Astrocyte of the hippocampus (primary cell): ENCODE results near the gene SIPA1L3.
"Not testable (repeated sequence)": the region's sequence is repeated elsewhere in the genome, so short reads cannot be mapped to it uniquely, and the experiment has no call there.

Experiments used
- DNase-seq: peaks from one replicate; pipeline ENCODE4 v3.0.0; 2011; ENCODE audit warnings: low read depth, low spot score

The SIPA1L3 gene

DNA sequence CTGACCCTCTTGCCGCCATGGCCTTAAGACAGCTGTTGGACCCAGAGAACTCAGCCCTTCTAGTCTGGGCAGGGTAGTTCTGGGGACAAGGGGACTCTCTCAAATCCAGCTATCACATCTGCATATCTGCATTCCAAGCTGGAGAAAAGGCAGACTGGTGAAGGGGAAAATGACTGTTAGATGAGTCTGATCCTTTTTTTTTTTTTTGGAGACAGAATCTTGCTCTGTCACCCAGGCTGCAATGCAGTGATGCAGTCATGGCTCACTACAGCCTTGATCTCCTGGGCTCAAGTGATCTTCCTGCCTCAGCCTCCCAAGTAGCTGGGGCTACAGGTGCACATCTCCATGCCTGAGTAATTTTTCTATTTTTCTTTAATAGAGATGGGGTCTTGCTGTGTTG, 114.3 kb downstream of the SIPA1L3 start:
- no peak for DNase-seq

DNA sequence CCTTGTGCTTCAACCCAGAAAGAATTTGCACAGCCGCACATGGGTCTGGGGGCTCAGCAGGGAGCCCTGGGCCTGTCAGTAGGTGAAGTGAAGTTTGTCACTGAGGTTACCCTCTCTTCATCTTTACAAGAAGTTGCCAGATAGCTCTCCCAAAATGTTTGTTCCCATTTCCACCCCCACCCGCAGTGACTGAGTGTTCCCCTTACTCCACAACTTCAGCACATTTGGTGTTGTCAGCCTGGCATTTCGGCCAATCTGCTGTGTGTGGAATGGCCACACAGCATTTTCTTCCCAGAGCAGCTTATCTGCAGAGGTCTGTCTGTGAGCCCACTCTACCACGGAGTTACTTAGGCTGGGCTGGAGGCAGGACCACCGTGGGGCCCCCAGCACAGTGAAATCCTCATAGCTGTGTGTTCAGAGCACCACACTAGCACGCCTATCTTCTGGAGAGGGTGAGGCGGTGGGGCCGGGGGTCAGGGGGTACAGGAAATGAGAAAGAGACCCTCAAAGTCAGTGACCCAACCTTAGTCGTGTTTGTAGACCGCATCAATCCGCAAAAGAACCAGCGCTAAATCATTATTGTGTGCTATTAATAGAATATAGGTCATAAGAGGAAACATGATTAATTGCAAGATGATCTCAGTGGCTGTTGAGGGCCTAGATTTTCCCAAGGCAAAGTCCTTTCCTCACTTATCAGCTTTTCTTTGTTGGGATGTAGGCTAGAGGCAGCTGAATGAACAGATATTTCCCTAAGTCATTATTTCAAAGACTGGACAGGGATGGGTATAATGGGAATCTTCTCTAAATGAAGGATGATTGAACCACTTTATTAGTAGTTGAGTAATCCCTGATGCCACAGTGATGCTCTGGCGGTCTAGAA, 116.0 kb downstream of the SIPA1L3 start:
- no peak for DNase-seq

DNA sequence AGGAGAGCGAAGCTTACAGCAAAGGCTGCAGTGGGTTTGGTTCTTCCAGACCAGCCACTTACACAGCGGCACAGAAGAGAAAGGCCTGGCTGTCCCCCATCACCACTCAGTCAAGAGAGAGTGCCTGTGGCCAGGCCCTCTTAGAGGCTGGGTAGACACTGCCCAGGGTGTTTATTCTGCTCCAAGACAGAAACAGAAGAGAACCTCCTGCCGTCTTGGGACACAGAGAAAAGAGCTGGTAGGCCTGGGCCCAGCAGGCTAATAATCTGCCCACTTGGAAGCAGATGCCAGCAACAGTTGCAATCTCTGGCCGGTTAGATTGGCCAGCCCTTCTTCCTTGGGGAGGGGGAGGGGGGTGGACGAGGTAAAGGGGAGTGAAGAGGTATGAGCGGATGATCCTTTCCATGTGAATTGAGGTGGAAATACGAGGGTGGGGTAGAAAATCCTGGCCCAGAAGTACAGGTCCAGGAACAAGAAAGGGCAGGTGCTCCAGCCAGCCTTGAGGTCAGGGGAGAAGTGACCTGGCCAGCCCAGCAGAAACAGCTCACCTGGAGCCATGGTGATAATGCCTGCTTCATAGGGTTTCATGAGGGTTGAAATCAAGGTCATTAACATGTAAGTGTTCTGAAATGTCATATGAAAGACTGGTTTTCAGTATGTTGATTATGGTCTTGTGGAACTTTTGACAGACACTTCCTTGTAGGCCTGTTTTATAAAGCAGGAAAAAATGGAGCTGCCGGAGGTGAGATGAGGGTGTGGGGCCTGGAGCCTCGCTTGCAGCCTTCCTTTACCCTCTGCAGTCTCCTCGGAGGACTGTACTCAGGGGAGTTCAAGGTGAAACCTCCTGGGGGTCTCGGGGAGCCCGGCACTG, 116.9 kb downstream of the SIPA1L3 start:
- DNase-seq = no peak

DNA sequence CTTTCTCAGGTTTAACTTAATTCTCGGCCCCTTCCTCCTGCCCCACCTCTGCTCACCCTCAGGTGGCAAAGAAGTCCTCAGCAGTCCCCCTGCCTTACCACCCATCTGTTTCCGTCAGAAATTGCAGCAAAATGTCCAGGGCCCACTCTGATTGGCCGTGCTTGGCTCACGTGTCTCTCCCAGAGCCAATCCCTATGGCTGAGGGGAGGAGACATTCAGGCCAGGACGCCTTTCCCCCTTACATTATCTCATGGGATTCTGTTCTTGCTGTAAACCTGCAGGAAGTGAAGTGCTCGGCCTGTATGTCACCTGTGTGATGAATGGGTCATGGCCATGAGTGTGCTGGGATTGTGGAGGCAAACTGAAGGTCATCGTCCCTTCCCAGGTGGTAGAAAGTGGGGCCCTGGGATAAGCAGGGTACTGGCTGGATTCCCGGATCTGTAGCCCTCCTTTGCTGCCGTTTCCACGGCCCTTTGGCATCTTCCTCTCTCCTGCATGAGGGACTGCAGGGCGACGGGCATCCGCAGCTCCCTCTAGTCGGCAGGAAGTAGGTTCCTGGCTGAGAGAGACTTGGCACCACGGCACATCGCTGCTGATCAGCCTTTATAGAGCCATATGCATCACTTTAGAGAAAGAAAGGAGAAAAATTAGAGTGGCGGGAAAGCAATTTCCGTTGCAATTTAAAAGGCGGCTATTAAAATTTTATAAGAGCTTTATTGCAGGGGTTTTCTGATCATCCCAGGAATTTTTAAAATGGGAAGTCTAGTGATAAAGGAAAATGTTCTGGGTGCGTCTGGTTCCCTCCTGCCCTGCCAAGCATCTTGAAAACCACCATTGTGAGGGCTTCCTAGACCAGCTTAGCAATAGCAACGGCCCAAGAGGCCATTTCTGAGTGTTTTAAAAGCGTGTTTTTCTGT, 118.2 kb downstream of the SIPA1L3 start:
- no peak for DNase-seq

DNA sequence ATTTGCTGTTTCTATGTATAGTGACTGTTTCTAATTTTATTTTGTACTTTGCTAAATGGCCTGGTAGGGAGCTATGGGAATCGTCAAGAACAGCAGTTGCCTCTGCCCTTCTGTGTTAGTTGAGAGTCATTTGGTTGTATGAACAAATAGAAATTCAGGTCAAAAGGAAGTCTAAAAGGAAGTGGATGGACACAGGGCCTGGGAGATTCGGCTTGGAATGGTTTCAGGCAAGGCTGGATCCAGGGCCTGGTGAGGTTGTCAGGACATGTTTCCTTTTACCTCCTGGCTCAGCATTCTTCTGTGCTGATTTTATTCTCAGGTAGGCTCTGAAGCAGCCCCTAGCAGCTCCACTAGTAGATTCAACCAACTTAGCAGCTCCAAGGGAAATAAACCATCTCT, 118.9 kb downstream of the SIPA1L3 start:
- DNase-seq = no peak

DNA sequence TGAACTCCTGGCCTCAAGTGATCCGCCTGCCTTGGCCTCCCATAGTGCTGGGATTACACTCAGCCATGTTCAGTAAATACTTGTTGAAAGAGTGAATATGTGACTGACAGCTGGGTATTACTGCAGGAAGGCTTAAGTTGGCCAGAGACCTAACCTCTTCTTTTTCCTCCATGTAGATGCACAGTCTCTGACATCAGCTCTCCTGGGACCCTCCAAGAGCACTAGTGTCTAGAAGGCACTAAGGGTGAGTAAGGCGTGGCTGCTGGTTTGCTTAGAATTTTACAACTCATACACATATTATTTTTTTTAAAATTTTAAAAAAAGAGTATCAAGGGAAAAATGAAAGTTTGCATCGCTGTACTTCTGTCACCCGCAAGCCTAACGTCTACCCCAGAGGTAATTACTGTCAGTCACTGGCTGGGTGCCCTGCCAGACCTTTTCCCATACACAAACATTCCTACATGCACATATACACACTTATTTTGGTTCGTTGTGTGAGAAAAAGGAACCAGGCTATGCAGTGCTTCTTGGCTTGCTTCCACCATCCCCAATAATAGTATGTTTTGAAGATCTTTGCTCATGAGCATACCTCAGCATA, 122.0 kb downstream of the SIPA1L3 start:
- peak; percentile 38 for DNase-seq

DNA sequence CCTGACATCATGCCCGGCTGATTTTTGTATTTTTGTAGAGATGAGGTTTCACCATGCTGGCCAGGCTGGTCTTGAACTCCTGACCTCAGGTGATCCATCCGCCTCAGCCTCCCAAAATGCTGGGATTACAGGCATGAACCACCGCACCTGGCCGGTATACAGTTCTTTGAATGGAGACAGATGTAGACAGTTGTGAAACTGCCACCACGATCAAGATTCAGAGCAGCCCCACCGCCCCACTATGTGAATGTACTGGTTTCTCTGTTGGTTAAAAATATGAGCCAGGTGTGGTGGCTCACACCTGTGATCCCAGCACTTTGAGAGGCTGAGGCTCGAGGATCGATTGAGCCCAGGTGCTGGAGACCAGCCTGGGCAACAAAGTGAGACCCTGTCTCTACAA, 123.0 kb downstream of the SIPA1L3 start:
- DNase-seq = not testable (repeated sequence)

DNA sequence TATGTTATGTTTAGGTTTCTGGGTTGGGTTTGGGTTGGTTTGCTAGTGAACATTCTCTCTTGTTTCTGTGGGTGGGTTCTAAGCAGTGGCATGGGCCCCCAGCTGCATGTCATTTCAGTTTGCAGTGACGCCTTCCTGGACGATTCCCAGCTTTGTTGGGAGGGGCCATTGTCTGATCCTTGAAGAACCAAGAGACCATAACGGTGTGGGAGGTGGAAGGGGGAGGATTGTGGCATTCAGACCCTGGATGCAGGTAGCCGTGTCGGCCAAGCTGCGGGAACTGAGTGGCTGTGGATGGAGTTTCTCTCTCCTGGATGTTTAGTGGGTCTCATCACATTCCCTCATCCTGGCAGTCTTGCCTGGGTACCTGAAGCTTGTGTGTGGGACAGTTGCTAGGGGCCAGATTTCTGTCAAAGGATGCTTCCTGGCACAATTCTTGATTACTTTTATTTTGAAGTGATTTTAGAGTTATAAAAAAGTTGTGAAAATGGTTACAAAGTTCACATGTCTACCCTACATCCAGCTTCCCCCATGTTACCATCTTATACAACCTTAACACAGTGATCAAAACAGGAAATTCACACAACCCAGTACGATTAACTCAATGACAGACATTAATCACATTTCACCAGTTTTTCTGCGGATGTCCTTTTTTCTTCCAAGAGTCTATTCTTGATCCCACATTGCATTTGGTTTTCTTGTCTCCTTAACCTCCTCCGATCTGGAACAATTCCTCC, 123.8 kb downstream of the SIPA1L3 start:
- no peak for DNase-seq

DNA sequence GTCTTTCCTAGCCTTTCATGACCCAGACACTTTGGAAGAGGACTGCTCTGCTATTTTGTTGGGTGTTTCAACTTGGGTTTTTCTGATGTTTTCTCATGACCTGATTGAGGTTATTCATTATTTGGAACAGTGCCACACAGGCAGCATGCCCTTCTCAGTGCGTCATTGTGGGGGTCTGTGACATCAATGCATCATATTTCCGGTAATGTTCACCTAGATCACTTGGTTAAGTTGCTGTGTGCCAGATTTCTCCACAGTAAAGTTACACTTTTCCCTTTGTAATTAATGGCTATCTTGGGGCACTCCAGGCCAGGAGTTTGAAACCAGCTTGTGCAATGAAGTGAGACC, 124.4 kb downstream of the SIPA1L3 start:
- DNase-seq = peak; percentile 53

DNA sequence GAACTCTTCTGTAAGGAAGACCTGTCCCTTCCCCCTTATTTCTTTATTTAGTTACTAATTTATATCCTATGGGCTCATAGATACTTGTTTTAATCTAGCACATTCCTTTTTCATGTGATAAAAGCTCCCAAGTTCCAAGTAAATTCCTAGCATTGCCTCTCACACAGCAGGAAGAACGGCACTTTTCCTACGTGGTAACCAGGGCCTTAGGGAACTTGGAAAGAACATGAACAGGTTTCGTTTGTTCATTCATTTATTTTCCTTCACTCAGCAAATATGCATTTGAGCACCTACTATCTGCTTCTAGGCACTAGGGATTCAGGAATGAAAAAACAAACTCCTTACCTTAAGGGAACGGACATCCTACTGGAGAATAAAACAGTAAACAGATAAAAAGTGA, 125.1 kb downstream of the SIPA1L3 start:
- DNase-seq = peak; percentile 60

DNA sequence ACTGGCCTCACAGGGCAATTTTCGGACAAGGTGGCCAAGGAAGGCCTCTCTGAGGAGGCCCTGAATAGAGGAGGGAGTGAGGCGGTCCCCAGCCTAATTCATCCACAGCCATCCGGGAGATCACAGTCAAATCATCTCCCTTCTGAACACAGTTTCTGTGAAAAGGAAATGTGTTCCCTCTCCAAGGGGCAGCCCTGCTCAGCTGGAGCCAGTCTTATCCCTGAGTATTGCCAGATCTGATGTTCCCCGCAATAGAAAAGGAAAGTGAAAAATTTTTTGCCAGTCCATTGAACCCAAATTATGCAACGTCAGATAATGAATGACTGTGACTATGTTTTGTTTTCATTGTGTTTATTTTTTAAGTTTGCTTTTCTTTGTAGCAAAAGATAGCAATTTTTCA, 125.9 kb downstream of the SIPA1L3 start:
- no peak for DNase-seq

DNA sequence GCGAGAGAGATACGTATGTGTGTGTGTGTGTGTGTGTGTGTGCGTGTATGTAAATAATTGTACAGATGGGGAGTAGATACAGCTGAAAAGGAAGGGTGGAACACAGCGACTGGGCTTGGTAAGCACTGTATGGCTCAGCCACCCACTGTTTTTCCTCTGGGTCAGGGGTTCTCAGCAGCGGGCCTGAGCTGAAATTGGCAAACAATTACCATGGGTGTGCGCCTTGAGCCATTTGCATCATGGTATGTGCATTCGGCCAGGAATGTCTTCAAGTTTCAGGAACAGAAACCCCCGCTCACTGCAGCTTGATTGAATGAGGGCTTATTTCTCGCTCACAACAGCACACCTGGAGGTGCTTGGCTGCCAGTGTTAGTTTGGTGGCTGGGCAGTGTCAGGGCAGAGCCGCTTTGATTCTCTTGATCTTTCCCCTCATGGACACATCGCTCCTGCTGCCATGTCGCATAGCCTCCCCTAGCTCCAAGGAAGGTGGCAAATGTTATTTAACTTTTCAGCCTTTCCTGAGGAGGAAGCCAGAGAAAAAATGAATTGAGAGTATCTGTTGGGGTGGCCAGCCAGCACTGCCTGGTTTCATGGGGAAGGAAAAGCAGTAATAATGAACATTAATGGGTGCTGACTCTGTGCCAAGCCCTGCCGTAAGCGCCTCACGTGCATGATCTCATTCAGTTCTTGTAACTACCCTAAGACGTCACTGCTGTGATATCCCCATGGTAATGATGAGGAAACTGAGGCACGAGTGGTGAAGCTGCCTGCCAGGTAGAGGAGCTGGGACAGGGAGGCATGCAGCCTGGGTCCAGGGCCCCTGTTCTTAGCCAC, 126.9 kb downstream of the SIPA1L3 start:
- no peak for DNase-seq

DNA sequence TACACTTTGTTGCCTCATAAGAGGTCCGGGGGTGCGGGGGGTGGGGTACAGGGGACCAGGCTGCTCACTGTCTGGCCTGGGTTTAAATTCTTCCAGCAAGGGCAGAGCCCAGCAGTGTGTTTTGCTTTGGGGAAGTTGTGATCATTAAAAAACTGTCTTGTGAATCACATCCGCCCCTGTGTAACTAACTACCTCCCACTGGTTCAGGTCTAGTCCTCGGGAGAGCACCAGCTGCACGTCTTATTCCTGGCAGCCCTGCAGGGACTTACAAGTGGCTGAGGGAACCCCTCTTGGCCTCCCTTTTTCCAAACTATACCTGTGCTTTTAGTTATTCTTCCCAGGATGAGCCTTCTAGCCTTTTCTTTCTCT, 127.5 kb downstream of the SIPA1L3 start:
- DNase-seq = no peak

DNA sequence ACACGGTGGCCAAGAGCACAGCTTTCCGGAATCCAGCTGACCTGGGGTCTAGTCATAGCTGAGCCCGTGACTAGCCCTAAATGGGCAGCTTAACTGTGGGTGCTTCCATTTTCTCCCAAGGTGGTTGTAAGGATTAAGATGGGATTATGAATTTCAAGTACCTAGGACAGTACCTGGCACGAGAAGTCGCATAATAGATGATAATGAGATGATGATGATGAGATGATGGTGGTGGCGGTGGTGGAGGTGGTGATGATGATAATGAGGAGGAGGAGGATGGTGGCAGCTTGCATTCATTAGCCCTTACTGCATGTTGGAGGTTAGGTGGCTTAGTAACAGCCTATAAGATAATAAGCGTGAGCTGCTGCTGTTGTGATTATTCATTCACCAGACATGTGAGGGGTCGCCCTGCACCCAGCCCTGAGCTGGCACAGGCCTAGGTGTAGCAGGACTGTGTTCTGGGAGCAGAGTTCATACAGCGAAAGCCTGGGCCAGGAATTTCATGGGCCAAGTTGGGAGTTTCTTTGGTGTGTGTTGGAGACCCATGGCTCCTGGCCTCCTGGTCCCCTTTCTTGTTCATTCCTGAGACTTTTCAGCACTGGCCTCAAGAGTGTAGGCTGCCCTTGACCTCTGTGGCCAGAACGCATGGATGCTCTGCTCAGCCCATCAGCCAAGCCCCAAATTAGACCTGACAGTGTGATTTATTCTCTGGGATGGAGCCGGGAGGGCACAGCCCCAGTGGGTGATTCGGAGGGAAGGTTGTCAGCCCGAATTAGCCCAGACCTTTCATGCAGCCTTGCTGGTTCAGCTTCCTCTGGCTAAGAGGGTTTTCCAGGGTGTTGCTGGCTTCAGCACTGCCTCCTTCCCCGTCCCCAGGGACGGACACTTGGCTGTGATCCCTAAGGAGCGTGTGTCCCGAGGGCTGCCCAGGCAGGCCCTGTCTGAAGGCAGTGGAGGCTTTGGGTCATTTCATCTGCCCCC, 128.8 kb downstream of the SIPA1L3 start:
- peak; percentile 43 for DNase-seq

DNA sequence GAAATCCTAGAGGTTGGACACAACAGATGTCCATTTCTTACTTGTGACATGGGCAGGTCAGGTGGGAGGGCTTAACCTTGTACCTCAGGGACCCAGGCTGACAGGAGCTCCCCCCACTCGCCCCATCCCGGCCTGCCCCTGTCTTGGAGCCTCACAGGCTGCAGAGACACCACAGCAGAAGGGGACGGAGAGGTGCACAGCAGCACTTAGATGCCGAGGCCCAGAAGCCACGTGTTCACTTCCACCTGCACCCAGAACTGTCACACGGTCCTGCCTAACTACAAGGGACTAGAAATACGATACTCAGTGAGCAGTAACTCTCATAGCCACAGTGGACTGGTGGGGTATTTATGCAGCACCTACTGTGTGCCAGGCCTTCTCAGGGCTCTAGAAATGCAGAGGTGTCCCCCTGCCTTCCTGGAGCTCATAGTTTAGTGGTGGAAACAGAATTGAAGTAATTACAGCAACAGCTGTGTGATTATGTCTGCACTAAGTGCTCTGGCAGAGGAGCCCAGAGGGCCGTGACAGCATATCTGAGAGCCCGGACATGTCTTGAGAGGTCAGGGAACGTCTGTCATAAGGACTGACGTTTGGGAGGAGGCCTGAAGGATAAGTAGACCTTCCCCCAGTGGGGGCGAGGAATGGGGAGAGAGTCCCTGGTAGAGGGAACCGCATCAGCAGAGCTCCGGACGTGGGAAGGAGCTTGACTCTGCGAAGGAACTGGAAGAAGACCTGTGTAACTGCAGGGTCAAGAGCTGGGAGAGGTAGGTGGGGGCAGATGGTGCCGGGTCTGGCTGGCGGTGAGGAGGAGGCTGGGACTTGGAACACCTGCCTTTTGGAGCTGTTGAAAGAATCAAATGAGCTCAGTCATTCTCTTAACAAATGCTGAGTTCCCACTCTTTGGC, 130.0 kb downstream of the SIPA1L3 start:
- no peak for DNase-seq

DNA sequence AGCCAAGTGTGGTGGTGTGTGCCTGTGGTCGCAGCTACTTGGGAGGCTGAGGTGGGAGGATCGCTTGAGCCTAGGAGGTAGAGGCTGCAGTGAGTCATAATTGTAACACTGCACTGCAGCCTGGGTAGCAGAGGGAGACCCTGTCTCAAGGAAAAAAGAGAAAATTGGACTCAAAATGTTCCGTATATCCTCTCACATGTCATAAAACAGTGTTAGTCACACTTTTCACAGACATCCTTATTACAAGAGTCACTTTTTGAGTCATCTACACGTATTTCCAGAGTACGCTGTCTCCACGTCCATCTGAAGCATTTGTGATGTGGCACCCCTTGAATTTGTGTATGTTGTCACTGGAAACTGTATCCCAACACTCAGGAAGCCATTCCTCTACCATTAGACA, 133.0 kb downstream of the SIPA1L3 start:
- peak; percentile 52 for DNase-seq

DNA sequence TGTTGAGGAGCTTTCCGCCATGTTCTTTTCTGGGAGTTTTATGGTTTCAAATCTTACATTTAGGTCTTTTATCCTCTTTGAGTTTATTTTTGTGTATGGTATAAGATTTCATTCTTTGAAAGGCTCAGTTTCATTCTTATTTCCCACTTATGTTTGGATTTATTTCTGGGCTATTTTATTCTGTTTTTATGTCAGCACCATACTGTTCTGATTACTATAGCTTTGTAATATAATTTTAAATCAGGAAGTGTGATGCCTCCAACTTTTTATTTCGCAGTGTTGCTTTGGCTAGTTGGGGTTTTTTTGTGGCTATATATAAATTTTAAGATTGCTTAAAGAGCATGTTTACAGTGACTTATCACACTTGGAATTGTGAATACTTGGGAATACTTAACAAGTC, 135.1 kb downstream of the SIPA1L3 start:
- DNase-seq = no peak
